Left renal pelvis (tissue), 4 donors: ENCODE measurements around the gene COLEC11. TPM values are rescaled to one million over a fixed set of nuclear protein-coding genes. Genes with fewer than 3 reads are reported as not detected.
"Not testable (repeated sequence)": the region's sequence is repeated elsewhere in the genome, so short reads cannot be mapped to it uniquely, and the experiment has no call there.

ENCODE experiments used
- DNase-seq, 4 donors: peaks; one replicate each; pipeline ENCODE4 v3.0.0-alpha.2; 2013; ENCODE audit warnings: low read depth in 4 of 4, low spot score in 3 of 4
- polyA plus RNA-seq, 4 donors: library from polyadenylated mRNA; unstranded; fragments of 120-200 nt; gene quantifications; one replicate each; pipeline ENCODE4 v1.2.1, GENCODE V29; 2013; ENCODE audit not compliant: insufficient read length in 4 of 4

The COLEC11 gene
- 1 to 10 TPM in 3 of 4 donors, under 1 TPM in 1; 0.72 to 3.1 (median 1.5) TPM for polyA plus RNA-seq

GRCh38 chr2:3594493-3595281 lies at the start of gene COLEC11:
Gene COLEC11, plus strand, starts transcription at chr2:3595112. Its CDS starts 9,229 bp downstream, at chr2:3604341.
- no peak for DNase-seq

DNA sequence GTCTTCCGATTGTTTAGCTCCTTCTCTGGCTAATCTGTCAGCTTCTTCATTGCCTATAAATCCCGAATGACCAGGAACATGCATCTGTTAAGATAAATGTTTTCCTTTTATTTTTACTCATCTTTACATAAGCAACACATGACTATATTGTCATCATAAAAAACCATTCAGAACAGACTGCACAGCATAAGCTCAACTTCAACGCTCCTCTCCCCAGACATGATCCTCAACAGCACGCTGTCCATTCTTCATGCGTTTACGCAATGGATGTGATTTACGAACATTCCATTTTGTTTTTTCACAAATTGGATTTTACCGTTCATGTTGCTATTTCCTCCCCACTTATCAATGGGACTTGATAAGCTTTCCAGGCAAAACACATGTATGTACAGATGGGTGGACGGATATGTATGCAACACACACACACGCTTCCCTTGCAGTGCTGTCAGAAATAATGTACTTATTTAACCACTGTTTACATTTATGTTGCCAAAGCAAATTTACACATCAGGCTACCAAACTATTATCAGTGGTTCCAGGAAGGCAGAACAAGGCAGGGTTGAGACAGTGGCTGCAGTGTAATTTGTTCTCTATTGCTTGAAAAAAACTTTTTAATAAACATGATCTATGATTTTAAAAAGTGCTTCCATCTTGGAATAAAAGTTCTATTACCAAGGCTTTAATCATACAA lies 49.0 kb upstream of the COLEC11 start:
- no peak for DNase-seq

DNA sequence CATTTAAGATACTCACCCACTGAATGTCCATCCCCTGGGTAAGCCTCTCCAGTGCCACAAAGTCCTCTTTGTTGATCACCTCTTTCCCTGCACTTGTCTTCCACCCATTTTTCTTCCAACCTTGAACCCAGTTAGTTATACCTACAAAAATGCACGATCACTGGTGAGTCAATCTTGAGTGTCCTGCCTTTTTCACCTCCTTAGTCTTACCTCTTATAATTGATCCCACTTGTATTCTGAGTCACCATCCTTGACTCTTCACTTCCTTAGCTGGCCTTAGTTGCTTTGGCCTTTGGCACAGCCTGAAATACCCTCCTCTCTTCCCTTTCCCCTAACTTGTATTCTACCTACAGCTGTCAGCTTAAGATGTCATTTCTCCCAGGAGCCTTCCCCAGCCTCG lies 47.0 kb upstream of the COLEC11 start:
- no peak for DNase-seq

- no peak for DNase-seq
Observed at GRCh38 chr2:3553946-3554345, 41.0 kb upstream of the COLEC11 start.

DNA sequence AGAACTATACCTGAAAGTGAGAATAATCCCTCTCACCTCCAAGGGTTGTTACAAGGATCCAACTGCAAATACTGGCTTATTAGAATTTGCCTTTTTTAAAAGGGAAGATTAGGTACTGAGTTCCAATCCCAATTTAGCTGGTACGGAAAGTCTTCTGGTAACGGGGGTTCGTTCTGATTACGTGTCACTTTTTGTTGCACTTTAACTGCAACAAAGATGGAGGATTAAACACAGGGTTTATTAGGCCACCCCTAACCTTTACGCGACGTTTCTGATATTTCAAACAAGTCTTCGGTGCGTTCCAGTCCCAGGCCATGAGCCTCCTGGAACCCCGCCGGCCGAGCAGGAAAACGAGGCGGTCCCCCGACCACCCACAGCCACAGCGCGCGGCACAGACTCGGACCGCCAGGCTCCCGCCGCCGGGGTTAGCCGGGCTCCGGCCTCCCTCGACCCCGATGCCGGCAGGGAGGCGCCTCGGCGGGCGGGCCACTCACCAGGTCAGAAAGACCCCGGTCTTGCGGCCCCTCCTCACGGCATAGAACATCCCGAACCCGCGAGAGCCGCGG lies 37.2 kb upstream of the COLEC11 start:
- no peak for DNase-seq

DNA sequence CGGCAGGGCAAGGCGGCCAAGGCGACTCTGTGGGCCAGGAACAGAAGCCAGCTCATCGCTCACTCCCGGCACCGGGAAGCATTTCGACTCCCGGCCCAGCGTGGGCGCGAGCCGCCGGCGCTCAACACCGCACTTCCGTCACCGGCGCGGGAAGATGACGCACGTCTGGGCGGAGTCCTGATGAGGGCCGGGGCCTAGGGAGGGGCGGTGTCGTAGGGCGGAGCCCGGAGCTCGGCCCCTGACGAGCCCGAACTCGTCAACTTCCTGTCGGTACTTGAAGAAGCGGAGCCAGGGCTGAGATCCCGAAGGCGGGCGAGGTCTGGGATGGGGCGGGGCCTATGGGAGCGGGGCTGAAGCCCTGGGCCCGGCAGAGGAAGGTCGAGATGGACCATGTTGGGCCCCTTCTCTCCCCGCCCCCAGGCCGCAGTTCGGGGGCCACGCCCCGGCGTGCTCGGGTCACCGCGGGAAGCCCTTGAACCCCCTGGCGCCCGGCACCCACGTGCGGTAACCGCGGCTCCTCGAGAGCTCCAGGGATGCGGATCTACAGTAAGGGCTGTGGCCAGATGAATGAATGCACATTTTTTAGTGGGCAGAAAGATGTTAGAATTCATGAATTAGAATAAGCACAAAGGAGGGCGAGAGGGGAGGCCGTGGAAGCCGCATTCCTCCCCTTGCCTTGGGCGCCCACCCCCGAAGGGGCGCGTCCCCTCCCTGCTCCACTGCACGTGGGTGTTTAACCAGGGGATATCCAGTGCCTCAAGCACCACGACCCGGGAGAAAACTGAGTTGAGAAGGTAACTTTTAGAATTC lies 36.5 kb upstream of the COLEC11 start, which contains the start of gene RNASEH1:
Gene RNASEH1 (minus strand): TSS at position 129 of the 810 bp plus-strand sequence. CDS start 73 bp downstream, at position 56.
- DNase-seq: peak; percentile 96 to 98 (median 97)

DNA sequence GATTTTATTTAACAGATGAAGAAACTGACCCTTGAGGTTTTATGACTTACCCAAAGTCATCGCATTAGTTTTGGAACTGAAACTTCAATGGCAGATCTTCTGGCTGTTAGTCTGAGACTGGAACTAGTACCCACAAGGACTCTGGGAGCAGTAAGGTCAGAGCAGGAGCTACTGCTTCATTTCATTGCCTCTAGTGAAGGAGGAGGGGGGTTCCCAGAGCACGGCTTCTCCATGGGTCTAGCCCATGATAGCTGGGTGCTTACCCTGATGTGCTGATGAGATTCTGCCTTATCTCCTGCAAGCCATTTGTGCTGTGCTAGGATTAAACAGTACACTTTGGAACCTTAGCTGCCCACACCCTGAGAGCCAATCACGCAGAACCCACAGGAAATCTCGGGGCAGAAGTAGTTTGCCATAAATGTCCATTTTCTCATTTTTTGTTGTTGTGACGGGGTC lies 31.4 kb upstream of the COLEC11 start:
- DNase-seq: no peak

DNA sequence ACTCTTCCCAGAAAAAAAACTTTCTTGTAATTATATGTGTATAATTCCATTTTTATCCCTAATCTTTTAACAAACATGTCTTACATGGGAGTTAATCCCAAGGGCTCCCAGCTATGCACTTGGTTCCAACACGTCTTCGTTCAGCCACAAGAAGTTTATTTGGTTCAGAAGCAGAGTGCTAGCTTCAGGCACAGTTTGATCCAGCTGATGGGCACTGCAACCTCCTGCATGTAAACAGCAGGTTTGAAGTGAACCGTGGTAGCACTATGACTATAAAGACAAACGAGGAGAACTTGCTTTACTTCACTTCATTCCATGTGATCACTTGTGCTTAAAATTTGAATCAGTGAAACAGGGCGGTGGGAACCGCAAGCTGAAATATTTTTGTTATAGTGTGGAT lies 29.8 kb upstream of the COLEC11 start:
- DNase-seq: no peak

- DNase-seq: no peak
Observed at GRCh38 chr2:3566806-3567205, 28.1 kb upstream of the COLEC11 start.

DNA sequence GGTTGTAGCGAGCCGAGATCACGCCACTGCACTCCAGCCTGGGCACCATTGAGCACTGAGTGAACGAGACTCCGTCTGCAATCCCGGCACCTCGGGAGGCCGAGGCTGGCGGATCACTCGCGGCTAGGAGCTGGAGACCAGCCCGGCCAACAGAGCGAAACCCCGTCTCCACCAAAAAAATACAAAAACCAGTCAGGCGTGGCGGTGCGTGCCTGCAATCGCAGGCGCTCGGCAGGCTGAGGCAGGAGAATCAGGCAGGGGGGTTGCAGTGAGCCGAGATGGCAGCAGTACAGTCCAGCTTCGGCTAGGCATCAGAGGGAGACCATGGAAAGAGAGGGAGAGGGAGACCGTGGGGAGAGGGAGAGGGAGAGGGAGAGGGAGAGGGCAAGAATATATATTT lies 25.3 kb upstream of the COLEC11 start:
- DNase-seq: not testable (repeated sequence)

- DNase-seq: no peak
Observed at GRCh38 chr2:3571284-3571683, 23.6 kb upstream of the COLEC11 start.

DNA sequence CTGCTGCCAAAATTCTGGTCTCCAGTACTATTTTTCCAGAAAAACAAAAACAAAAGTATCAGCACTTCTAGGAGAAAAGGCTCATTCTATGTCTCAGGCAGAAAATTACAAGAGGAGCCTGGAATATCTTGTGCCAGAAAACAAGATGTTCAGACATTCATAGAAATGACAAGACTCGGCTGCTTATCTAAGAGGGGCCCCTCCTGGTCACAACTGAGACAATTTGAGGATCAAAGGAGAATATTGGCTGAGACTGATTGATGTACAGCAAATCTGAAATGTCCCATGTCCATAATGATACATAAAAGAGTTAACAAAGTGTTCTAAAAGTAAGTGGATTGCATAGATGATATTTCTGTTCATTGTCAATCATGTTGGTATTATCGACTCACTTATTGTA lies 22.3 kb upstream of the COLEC11 start:
- no peak for DNase-seq

DNA sequence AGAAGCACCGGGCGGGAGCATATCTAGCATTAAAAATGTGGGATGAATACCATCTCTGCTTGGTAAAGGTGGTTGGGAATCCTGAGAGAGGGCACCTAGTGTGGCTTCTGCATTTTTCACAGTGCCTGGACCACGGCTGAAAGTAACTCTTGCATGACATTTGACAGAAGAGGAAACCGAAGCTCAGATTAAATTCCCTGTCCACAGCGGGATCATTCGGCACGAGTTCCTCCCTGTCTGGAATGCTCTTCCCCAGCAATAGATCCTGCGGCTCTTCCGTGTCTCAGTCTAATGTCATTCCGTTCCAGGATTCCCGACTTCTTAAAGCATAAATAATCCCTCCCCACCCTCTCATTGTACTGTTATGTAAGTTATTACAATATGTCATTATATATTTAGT lies 20.8 kb upstream of the COLEC11 start:
- no peak for DNase-seq

GRCh38 chr2:3575534-3576262 lies 19.2 kb upstream of the COLEC11 start:
- DNase-seq: no peak

GRCh38 chr2:3576263-3576630 lies 18.7 kb upstream of the COLEC11 start:
- DNase-seq: not testable (repeated sequence)

GRCh38 chr2:3578987-3579386 lies 15.9 kb upstream of the COLEC11 start:
- DNase-seq: no peak

DNA sequence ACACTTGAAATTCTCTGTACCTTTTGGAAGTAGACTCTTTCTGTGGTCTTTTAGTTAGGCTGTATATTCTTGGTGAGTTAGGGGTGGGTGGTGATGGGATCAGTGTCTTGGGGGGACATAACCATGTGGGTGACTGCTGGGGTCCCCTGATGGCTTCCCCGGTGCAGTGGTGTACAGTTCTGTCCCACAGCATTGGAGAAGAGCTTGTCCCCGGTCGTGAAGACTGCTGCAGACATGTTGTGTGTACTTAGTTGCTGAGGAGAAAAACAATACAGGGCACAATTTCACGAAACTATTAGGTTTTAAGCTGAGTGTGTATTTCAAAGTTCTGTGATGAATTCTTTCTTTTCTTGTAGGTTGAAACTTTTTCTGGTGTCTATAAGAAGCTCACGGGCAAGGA lies 14.5 kb upstream of the COLEC11 start:
- DNase-seq: no peak

DNA sequence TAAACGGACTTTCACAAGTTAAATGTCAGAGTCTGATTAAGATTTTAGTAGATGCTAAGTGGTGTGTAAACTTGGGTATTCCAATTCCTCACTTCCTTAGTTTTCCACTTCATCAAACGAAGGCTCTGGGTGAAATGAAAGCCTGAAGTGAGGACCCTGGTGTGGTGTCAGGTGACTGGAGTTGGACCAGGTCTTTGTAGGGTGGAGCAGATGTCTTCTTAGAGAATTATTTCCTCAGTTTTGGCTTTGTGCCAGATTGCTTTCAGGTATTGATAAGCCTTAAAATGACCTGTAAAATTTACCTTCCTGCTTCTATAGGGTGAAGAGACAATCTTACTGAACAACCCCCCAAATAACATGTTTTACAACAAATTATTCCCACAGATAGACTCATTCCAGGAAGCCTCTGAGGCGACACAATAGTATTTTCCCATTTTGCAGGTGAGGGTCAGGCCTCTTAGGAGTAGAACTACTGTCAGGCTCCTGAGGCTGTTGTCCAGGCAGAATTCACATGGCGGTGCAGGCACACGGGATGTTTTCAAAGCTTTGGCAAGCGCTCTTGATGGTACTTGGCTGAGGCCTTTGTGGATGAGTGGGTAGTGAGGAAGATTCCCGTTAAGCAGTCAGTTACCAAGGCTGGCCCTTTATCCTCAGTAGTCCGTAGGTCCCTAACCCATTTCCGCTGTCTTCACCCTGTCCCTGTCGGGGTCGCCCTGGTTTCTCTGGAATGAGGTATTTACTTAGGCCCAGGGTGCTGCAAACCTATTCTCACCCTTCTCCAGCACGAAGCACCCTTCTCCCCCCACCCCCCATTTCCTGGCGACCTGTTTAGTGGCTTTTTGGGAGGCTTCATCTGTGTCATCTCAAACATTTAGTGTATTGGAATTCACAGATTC lies 13.3 kb upstream of the COLEC11 start:
- no peak for DNase-seq

GRCh38 chr2:3584076-3584475 lies 10.8 kb upstream of the COLEC11 start:
- no peak for DNase-seq
